Endothelial cell of umbilical vein (primary cell): ENCODE measurements around the gene INMT.

ENCODE experiments used
- EZH2 ChIP-seq: IDR thresholded peaks from 2 replicates; pipeline ENCODE4 v1.6.1; 2012; ENCODE audit warnings: borderline replicate concordance, low read depth, mild to moderate bottlenecking, moderate library complexity, low read length, inconsistent platforms; ENCODE audit not compliant: severe bottlenecking
- FOS ChIP-seq: IDR thresholded peaks from 2 replicates; pipeline ENCODE4 v1.6.1; 2011; ENCODE audit warnings: mild to moderate bottlenecking, low read length, moderate library complexity, borderline replicate concordance; ENCODE audit not compliant: insufficient read depth
- POLR2A ChIP-seq: IDR thresholded peaks from 2 replicates; pipeline ENCODE4 v1.6.1; 2012; ENCODE audit warnings: low read depth, mild to moderate bottlenecking, control low read depth, low read length
- TF ChIP-seq, protein P1 (sequence below), 2 donors: IDR thresholded peaks; 1 replicate in 1 of 2; 2 replicates in 1 of 2; pipeline ENCODE4 v1.5.1; 2011; ENCODE audit warnings: low read length in 2 of 2, mild to moderate bottlenecking in 2 of 2, moderate library complexity in 2 of 2, control low read depth in 1 of 2, inconsistent platforms in 1 of 2, low read depth in 1 of 2; ENCODE audit not compliant: insufficient read depth in 1 of 2; ENCODE audit errors: extremely low read depth in 1 of 2

DNA sequence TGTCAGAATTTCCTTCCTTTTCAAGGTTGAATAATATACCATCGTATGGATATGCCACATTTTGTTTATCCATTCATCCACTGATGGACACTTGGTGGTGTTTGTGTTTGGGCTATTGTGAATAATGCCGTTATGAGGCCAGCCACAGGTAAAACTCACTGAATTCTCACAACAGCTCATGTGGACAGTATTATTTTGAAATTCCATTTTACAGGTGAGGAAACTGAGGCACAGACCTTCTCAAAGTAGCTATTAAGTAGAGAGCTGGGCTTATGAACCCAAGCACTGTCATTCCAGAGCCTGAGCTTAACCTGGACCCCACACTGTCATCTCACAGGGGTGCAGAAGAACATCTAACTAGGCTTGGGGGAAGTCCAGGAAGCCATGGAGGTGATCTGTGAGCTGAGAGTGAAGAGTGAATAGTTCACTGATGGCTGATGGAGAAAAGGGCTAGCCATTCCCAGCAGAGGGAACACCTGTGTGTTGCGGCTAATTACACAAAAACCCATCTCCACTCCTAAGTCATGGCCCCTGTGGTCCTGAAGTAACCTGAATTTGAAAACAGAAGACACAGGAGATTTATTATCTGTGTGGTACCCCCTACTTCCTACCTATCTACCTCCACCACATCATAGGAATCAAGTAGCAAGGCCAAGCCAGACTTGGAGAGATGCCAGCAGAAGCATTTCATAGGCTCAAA lies 8.7 kb downstream of the INMT start:
- TF ChIP-seq, protein P1, sequence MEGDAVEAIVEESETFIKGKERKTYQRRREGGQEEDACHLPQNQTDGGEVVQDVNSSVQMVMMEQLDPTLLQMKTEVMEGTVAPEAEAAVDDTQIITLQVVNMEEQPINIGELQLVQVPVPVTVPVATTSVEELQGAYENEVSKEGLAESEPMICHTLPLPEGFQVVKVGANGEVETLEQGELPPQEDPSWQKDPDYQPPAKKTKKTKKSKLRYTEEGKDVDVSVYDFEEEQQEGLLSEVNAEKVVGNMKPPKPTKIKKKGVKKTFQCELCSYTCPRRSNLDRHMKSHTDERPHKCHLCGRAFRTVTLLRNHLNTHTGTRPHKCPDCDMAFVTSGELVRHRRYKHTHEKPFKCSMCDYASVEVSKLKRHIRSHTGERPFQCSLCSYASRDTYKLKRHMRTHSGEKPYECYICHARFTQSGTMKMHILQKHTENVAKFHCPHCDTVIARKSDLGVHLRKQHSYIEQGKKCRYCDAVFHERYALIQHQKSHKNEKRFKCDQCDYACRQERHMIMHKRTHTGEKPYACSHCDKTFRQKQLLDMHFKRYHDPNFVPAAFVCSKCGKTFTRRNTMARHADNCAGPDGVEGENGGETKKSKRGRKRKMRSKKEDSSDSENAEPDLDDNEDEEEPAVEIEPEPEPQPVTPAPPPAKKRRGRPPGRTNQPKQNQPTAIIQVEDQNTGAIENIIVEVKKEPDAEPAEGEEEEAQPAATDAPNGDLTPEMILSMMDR (IDR thresholded peaks at IDR 0.05; ENCODE audit: extremely low read depth in 1 of 2, insufficient read depth in 1 of 2, low read depth in 1 of 2, low read length in 2 of 2): no peak
- TF ChIP-seq POLR2A: no peak
- TF ChIP-seq EZH2: no peak
- TF ChIP-seq FOS: no peak
